ENCODE results near the gene ARHGAP6. TPM values are rescaled to one million over a fixed set of nuclear protein-coding genes. Genes with fewer than 3 reads are reported as not detected.

Gene ARHGAP6
- total RNA-seq, 1 experiment from 2014 or later = 0.21 TPM

- DNase-seq (ENCODE audit: low read depth, low spot score) = no peak
- in situ Hi-C loops (cut with HindIII; ENCODE audit: low pct_unique_long_range_greater_than_20kb, low sequenced_read_pairs) = no loop called here
Observed at GRCh38 chrX:11185861-11186260, 479.9 kb downstream of the ARHGAP6 start.

DNA sequence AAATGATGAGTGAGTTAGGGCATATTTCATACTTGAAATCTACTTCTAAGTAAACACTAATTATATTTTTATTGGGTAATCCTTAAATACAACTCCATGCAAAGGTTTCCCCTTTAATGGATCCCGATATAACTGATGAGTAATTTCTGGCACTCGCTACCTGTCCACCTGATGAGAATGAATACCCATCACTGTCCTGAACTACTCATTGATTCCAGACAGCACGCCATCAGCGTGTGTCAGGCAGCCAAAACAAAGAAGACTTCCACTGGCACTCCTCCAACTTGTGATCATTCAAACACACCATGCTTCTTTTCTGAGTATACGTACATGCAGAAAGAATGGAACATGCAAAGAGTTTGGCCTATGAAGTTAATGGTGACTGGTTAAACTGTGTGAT, 485.1 kb downstream of the ARHGAP6 start:
- in situ Hi-C loops (cut with HindIII; ENCODE audit: low pct_unique_long_range_greater_than_20kb, low sequenced_read_pairs) = no loop called here
- DNase-seq (ENCODE audit: low read depth, low spot score) = no peak

GRCh38 chrX:11172415-11172814, 493.3 kb downstream of the ARHGAP6 start:
- in situ Hi-C loops (cut with HindIII; ENCODE audit: low pct_unique_long_range_greater_than_20kb, low sequenced_read_pairs) = no loop called here

GRCh38 chrX:11171956-11172355, 493.8 kb downstream of the ARHGAP6 start:
- in situ Hi-C loops (cut with HindIII; ENCODE audit: low pct_unique_long_range_greater_than_20kb, low sequenced_read_pairs) = no loop called here

More at GRCh38 chrX:11172415-11172814, 493.3 kb downstream of the ARHGAP6 start:
- DNase-seq (ENCODE audit: low read depth, low spot score) = no peak

GRCh38 chrX:11164433-11164832, 501.3 kb downstream of the ARHGAP6 start:
- in situ Hi-C loops (cut with HindIII; ENCODE audit: low pct_unique_long_range_greater_than_20kb, low sequenced_read_pairs) = no loop called here
- no peak for DNase-seq (ENCODE audit: low read depth, low spot score)

More at GRCh38 chrX:11171956-11172355, 493.8 kb downstream of the ARHGAP6 start:
- no peak for DNase-seq (ENCODE audit: low read depth, low spot score)

GRCh38 chrX:11159149-11159548, 506.6 kb downstream of the ARHGAP6 start:
- no peak for DNase-seq (ENCODE audit: low read depth, low spot score)
- in situ Hi-C loops (cut with HindIII; ENCODE audit: low pct_unique_long_range_greater_than_20kb, low sequenced_read_pairs) = no loop called here

DNA sequence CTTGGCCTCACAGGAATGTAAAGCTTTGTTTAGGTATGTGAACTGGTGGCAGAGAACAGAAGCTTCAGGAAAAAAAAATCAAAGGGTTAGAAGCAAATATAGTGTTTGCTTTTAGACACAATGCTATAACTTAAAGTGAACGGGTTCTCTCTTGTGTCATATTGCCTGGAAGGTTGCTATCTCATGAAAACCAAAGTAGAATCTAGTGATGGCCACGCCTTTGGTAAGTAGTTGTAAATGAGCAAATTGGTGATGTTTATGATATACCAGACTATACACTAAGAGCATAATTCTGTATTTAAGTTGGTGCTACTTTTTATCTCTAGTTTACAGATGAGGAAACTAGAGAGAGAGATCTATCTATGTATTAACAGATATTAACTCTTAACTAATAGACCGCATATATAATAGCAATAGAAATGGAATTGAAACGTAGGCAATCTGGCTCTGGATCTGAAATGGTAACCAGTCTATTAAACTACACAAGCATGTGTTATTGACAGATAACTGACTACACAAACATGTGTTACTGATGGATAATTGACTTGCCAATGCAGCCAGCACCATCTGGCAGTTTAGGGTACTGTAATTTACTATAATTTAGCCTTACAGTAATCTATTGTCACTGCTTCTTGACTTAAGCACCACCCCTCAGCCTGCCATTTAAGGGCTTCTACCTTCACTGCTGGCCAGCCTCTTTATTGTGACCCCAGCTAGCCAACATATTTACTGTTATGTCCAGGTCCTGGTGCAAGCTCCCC, 513.7 kb downstream of the ARHGAP6 start:
- in situ Hi-C loops (cut with HindIII; ENCODE audit: low pct_unique_long_range_greater_than_20kb, low sequenced_read_pairs) = no loop called here
- DNase-seq (ENCODE audit: low read depth, low spot score) = no peak

DNA sequence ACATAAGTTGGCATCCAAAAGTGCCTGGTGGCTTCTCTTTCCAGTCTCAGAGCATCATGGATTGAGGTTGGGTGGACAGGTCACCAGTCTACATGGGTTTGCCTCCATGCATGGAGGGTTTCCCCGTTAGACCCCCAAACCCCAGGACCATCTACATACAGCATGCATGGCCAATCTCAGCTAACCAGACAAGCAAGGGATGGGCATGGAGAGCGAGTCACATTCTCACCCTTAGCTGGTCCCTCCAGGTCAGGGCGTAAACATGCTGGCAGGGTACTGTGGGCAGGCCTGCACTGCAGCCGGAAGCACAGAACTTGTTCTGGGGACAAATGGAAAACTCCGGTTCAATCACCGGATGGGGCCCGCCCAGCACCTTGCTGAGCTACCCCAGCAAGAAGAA, 517.3 kb downstream of the ARHGAP6 start:
- in situ Hi-C loops (cut with HindIII; ENCODE audit: low pct_unique_long_range_greater_than_20kb, low sequenced_read_pairs) = no loop called here
- DNase-seq (ENCODE audit: low read depth, low spot score) = no peak

DNA sequence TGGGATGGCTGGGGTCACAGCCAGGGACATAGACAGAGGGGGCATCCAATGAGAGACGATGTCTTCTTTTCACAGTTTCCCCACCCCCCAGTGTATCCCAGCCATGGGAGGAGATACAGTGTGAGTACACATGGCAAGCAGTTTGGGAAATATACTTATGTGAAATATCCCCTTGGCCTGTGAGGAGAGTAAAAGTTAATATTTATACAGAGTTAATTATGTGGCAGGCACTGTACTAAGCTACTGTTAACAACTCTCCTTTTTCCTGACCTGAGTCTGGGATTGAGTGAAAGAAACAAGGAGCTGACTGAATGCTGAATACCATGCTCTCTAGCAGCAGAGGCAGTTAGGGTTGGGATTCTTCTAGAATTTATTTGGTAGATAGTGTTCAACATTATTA, 519.3 kb downstream of the ARHGAP6 start:
- DNase-seq (ENCODE audit: low read depth, low spot score) = no peak
- in situ Hi-C loops (cut with HindIII; ENCODE audit: low pct_unique_long_range_greater_than_20kb, low sequenced_read_pairs) = no loop called here

- in situ Hi-C loops (cut with HindIII; ENCODE audit: low pct_unique_long_range_greater_than_20kb, low sequenced_read_pairs) = no loop called here
- peak; percentile 87 for DNase-seq (ENCODE audit: low read depth, low spot score)
Observed at GRCh38 chrX:11143931-11144678, 521.6 kb downstream of the ARHGAP6 start.

GRCh38 chrX:11138498-11139390, 527.0 kb downstream of the ARHGAP6 start:
- DNase-seq (ENCODE audit: low read depth, low spot score) = no peak
- in situ Hi-C loops (cut with HindIII; ENCODE audit: low pct_unique_long_range_greater_than_20kb, low sequenced_read_pairs) = no loop called here

GRCh38 chrX:11137543-11138139, 528.1 kb downstream of the ARHGAP6 start:
- in situ Hi-C loops (cut with HindIII; ENCODE audit: low pct_unique_long_range_greater_than_20kb, low sequenced_read_pairs) = no loop called here
- peak; percentile 41 for DNase-seq (ENCODE audit: low read depth, low spot score)

- in situ Hi-C loops (cut with HindIII; ENCODE audit: low pct_unique_long_range_greater_than_20kb, low sequenced_read_pairs) = no loop called here
- DNase-seq (ENCODE audit: low read depth, low spot score) = no peak
Observed at GRCh38 chrX:11135564-11136185, 530.0 kb downstream of the ARHGAP6 start.

DNA sequence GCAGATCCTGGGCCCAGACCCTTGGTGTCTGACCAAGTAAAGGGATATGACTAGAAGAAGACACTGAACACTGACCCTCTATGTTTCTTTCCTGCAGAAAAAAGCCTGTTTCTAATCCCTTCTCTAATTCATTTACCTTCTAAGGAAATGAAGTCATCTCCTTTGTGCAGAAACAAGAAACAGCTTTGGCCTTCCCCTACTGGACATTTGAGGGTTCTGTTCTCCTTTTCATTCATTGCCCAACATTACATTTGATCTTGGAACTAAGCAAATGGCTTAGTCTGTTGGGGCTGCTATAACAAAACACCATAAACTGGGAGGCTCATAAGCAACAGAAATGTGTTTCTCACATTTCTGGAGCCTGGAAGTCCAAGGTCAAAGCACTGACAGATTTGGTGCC, 534.6 kb downstream of the ARHGAP6 start:
- no peak for DNase-seq (ENCODE audit: low read depth, low spot score)
- in situ Hi-C loops (cut with HindIII; ENCODE audit: low pct_unique_long_range_greater_than_20kb, low sequenced_read_pairs) = no loop called here

DNA sequence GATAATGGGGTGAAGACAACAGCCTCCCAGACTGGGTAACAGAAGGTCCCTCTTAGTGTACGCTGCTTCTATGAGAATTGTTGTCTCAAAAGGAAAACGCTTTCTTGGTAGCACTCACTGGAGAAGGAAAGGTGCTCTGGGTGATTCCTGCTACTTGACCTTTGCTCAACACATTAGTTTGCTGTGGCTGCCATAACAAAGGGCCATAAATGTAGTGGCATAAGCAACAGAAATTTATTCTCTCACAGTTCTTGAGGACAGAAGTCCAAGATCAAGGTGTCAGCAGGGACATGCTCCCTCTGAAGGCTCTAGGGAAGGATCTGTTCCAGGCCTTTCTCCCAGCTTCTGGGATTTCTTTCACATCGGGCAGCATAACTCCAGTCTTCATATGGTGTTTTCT, 535.6 kb downstream of the ARHGAP6 start:
- DNase-seq (ENCODE audit: low read depth, low spot score) = no peak

DNA sequence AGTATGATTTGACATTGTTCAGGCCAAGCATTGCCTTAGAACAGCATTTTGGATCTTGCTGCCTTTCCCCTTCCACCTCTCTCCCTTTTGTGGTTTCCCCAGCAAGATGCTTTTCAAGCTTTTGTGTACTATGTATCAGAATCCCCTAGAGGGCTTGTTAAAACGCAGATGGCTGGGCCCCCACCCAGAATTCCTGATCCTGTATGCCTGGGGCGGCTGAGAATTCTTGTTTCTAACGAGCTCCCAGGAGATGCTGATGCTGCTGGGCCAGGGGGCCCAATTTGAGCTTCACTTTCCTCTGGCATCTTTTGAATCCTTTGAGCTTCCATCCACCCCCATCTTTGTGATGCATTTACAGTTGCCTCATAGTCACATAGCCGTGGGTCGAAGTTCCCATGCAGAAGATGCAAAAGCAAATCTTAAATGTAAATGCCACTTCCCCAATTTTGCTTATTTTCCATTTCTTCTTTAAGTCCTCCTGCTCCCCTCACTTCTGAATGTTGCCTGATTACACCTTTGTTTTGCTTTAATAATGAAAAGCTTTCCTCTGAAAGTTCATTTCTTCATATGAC, 536.1 kb downstream of the ARHGAP6 start:
- DNase-seq (ENCODE audit: low read depth, low spot score) = no peak

More for the DNA sequence above, 535.6 kb downstream of the ARHGAP6 start:
- in situ Hi-C loops (cut with HindIII; ENCODE audit: low pct_unique_long_range_greater_than_20kb, low sequenced_read_pairs) = no loop called here

DNA sequence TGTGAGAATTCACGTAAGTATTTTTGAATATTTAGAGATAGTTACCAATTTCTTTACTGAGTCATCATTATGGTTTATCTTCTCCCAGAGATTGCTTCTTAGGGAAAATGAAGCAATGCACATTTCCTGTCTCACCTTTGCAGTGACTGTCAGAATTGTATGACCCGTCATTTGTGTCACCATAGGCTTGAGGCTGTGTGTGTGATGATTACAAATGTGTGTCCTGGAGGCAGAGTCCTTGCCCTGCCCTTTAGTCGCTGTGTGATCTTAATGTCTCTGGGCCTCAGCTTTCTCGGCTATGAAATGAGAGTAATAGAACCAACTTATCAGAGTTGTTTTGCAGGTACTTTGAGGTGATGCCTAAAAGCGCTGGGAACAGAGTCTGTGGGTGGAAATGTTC, 540.7 kb downstream of the ARHGAP6 start:
- in situ Hi-C loops (cut with HindIII; ENCODE audit: low pct_unique_long_range_greater_than_20kb, low sequenced_read_pairs) = no loop called here
- DNase-seq (ENCODE audit: low read depth, low spot score) = no peak

More for the DNA sequence above, 536.1 kb downstream of the ARHGAP6 start:
- in situ Hi-C loops (cut with HindIII; ENCODE audit: low pct_unique_long_range_greater_than_20kb, low sequenced_read_pairs) = no loop called here
